OCI-LY1 (cell line): ENCODE results near the gene DNAL4.

ENCODE experiments used
- H2AFZ ChIP-seq: fragments of 200-600 bp; sonication (generic), shearing (Covaris generic); 2 replicates; pipeline ENCODE4 v1.6.0; 2014; ENCODE audit warnings: antibody characterized with exemption, mild to moderate bottlenecking, low read length
- H3F3A ChIP-seq: fragments of 200-600 bp; sonication (generic), shearing (Covaris generic); 2 replicates; pipeline ENCODE4 v1.6.0; 2014; ENCODE audit warnings: mild to moderate bottlenecking, antibody characterized with exemption, low read length, moderate library complexity; ENCODE audit not compliant: insufficient read depth
- H3K27ac ChIP-seq: fragments of 200-600 bp; sonication (generic); 2 replicates; pipeline ENCODE4 v1.5.1; 2014; ENCODE audit warnings: low read length, mixed run types, mild to moderate bottlenecking, low read depth; ENCODE audit not compliant: poor library complexity, severe bottlenecking
- H3K27me3 ChIP-seq: fragments of 200-600 bp; sonication (generic); 2 replicates; pipeline ENCODE4 v1.6.0; 2014; ENCODE audit warnings: antibody characterized with exemption, mild to moderate bottlenecking, low read length, moderate library complexity; ENCODE audit not compliant: insufficient read depth
- H3K36me3 ChIP-seq: fragments of 200-600 bp; sonication (generic); 2 replicates; pipeline ENCODE4 v1.6.1; 2014; ENCODE audit warnings: mild to moderate bottlenecking, antibody characterized with exemption, low read length, moderate library complexity, mixed read lengths; ENCODE audit not compliant: insufficient read depth
- H3K4me1 ChIP-seq: fragments of 200-600 bp; sonication (generic); 2 replicates; pipeline ENCODE4 v1.5.1; 2014; ENCODE audit warnings: mild to moderate bottlenecking, low read length, moderate library complexity; ENCODE audit not compliant: insufficient read depth, severe bottlenecking
- H3K4me2 ChIP-seq: fragments of 200-600 bp; sonication (generic), shearing (Covaris generic); 2 replicates; pipeline ENCODE4 v1.6.1; 2014; ENCODE audit warnings: low read length
- H3K4me3 ChIP-seq: fragments of 200-600 bp; sonication (generic); 2 replicates; pipeline ENCODE4 v1.5.1; 2014; ENCODE audit warnings: low read length, low read depth, mild to moderate bottlenecking, mixed read lengths; ENCODE audit not compliant: poor library complexity, severe bottlenecking
- H3K79me2 ChIP-seq: fragments of 200-600 bp; shearing (Covaris generic); 2 replicates; pipeline ENCODE4 v1.6.1; 2016; ENCODE audit warnings: mixed run types, low read length, mixed read lengths; ENCODE audit not compliant: insufficient read depth
- H3K9ac ChIP-seq: fragments of 200-600 bp; sonication (generic), shearing (Covaris generic); 2 replicates; pipeline ENCODE4 v1.6.1; 2014; ENCODE audit warnings: mild to moderate bottlenecking, low read length, mixed read lengths
- H3K9me2 ChIP-seq: fragments of 200-600 bp; sonication (generic), shearing (Covaris generic); 2 replicates; pipeline ENCODE4 v1.6.1; 2014; ENCODE audit warnings: low read depth, mild to moderate bottlenecking, low read length, mixed read lengths
- H3K9me3 ChIP-seq: fragments of 200-600 bp; shearing (Covaris generic); 2 replicates; pipeline ENCODE4 v1.6.1; 2014; ENCODE audit warnings: low read length, mixed read lengths
- H4K20me1 ChIP-seq: fragments of 200-600 bp; sonication (generic), shearing (Covaris generic); 2 replicates; pipeline ENCODE4 v1.6.0; 2016; ENCODE audit warnings: mild to moderate bottlenecking, low read length; ENCODE audit not compliant: insufficient read depth
- CTCF ChIP-seq: fragments of 200-600 bp; sonication (generic), shearing (Covaris generic); IDR thresholded peaks from 2 replicates; pipeline ENCODE4 v1.5.1; 2017; ENCODE audit warnings: mild to moderate bottlenecking, antibody characterized with exemption, low read length, moderate library complexity, mixed read lengths
- EZH2 ChIP-seq: fragments of 200-600 bp; sonication (generic), shearing (Covaris generic); IDR thresholded peaks from 2 replicates; pipeline ENCODE4 v1.8.0; 2017; ENCODE audit warnings: borderline replicate concordance, mixed run types, mild to moderate bottlenecking, antibody characterized with exemption, low read length, moderate library complexity, mixed read lengths

The DNAL4 gene

GRCh38 chr22:38802671-38803121 is 8.8 kb upstream of the DNAL4 start:
- Histone ChIP-seq H3F3A (no peaks in the 10 kb centered on the region), H2AFZ (no peak overlapping the region), H3K27me3 (peaks cover 5% of the 10 kb centered on the region; the same call in 1 of the 2 replicates), H4K20me1 (no peaks in the 10 kb centered on the region), H3K4me2 (no peak overlapping the region), H3K4me3 (no peak overlapping the region), H3K4me1 (no peaks in the 10 kb centered on the region), H3K36me3 (no peaks in the 10 kb centered on the region), H3K27ac (no peak overlapping the region), H3K9me3 (0 out of 2 replicates have a peak, but pooled peaks cover 3% of the 10 kb centered on the region), H3K9ac (no peak overlapping the region), H3K79me2 (no peaks in the 10 kb centered on the region), H3K9me2 (no peaks in the 10 kb centered on the region)
- TF ChIP-seq EZH2 (no peak), CTCF (no peak)

- Histone ChIP-seq H3K4me1 (peaks cover 2% of the 10 kb centered on the region), H2AFZ (no peak overlapping the region), H3K36me3 (no peaks in the 10 kb centered on the region), H3K4me3 (no peak overlapping the region), H3K4me2 (no peak overlapping the region), H4K20me1 (no peaks in the 10 kb centered on the region), H3K9me2 (no peaks in the 10 kb centered on the region), H3K27me3 (peaks cover 5% of the 10 kb centered on the region; the same call in 1 of the 2 replicates), H3K79me2 (no peaks in the 10 kb centered on the region), H3K9me3 (0 out of 2 replicates have a peak, but pooled peaks cover 3% of the 10 kb centered on the region), H3K9ac (no peak overlapping the region), H3K27ac (no peak overlapping the region), H3F3A (no peaks in the 10 kb centered on the region)
- TF ChIP-seq EZH2, result no peak
- no peak for TF ChIP-seq CTCF
Measured at GRCh38 chr22:38799265-38800002, 5.5 kb upstream of the DNAL4 start.

GRCh38 chr22:38798496-38798895 is 4.6 kb upstream of the DNAL4 start:
- H3K36me3 ChIP-seq, result no peaks in the 10 kb centered on the region
- peaks cover 5% of the 10 kb centered on the region; the same call in 1 of the 2 replicates for H3K27me3 ChIP-seq
- H3K9me3 ChIP-seq, result 0 out of 2 replicates have a peak, but pooled peaks cover 3% of the 10 kb centered on the region
- peaks cover 8% of the 10 kb centered on the region for H3K4me1 ChIP-seq
- H2AFZ ChIP-seq, result no peak overlapping the region
- TF ChIP-seq CTCF (no peak), EZH2 (no peak)
- H3K79me2 ChIP-seq, result no peaks in the 10 kb centered on the region
- no peaks in the 10 kb centered on the region for H3K9me2 ChIP-seq
- no peak overlapping the region for H3K4me2 ChIP-seq
- no peak overlapping the region for H3K9ac ChIP-seq
- no peak overlapping the region for H3K27ac ChIP-seq
- no peaks in the 10 kb centered on the region for H3F3A ChIP-seq
- no peaks in the 10 kb centered on the region for H4K20me1 ChIP-seq
- no peak overlapping the region for H3K4me3 ChIP-seq
